OCI-LY7 (cell line): ENCODE data around the gene TMEM256. TPM values are rescaled to one million over a fixed set of nuclear protein-coding genes. Genes with fewer than 3 reads are reported as not detected.

Source experiments
- BruUV-seq: library from RNA; stranded (reverse); fragments of 400-500 nt; replicated peaks from 2 replicates; lab custom pipeline; 2021; lab: Mats Ljungman, UMichigan
- CTCF ChIA-PET: fragments of 300-600 bp; sonication (Branson Sonifier 250); formaldehyde crosslinking; loops from one replicate; lab custom pipeline; 2022; ENCODE audit warnings: antibody characterized with exemption; ENCODE audit not compliant: unreplicated experiment; lab: Charles Lee
- POLR2A ChIA-PET: fragments of 300-600 bp; sonication (Branson Sonifier 250); formaldehyde crosslinking; loops from one replicate; lab custom pipeline; 2022; ENCODE audit warnings: antibody characterized with exemption; lab: Charles Lee
- DNase-seq: peaks from one replicate; pipeline ENCODE4 v3.0.0-alpha.2; 2015; ENCODE audit warnings: low spot score
- H2AFZ ChIP-seq: fragments of 200-600 bp; sonication (generic), shearing (Covaris generic); 2 replicates; pipeline ENCODE4 v1.6.1; 2014; ENCODE audit warnings: mild to moderate bottlenecking, antibody characterized with exemption, low read length, moderate library complexity
- H3K27ac ChIP-seq: fragments of 200-600 bp; sonication (generic); 2 replicates; pipeline ENCODE4 v1.5.1; 2014; ENCODE audit warnings: mixed run types, low read depth, mild to moderate bottlenecking, moderate library complexity, low read length, inconsistent platforms; ENCODE audit not compliant: poor library complexity, severe bottlenecking
- H3K36me3 ChIP-seq: fragments of 200-600 bp; sonication (generic); 2 replicates; pipeline ENCODE4 v1.6.1; 2014; ENCODE audit warnings: mild to moderate bottlenecking, antibody characterized with exemption, low read length, moderate library complexity, mixed read lengths; ENCODE audit not compliant: insufficient read depth
- H3K4me1 ChIP-seq: fragments of 200-600 bp; sonication (generic); 2 replicates; pipeline ENCODE4 v1.5.1; 2014; ENCODE audit warnings: mild to moderate bottlenecking, low read length; ENCODE audit not compliant: insufficient read depth, poor library complexity, severe bottlenecking
- H3K4me2 ChIP-seq: fragments of 200-600 bp; sonication (generic); 2 replicates; pipeline ENCODE4 v1.6.1; 2014; ENCODE audit warnings: mild to moderate bottlenecking, low read length
- H3K4me3 ChIP-seq: fragments of 200-600 bp; sonication (generic); 2 replicates; pipeline ENCODE4 v1.5.1; 2014; ENCODE audit warnings: mild to moderate bottlenecking, low read depth, low read length; ENCODE audit not compliant: poor library complexity, severe bottlenecking
- H3K79me2 ChIP-seq: fragments of 200-600 bp; sonication (generic); 2 replicates; pipeline ENCODE4 v1.6.1; 2016; ENCODE audit warnings: low read depth, mild to moderate bottlenecking, low read length, moderate library complexity, mixed read lengths; ENCODE audit not compliant: insufficient read depth
- H3K9me2 ChIP-seq: fragments of 200-600 bp; sonication (generic); 2 replicates; pipeline ENCODE4 v1.6.1; 2016; ENCODE audit warnings: mild to moderate bottlenecking, low read length, mixed read lengths; ENCODE audit not compliant: insufficient read depth
- H3K9me3 ChIP-seq: fragments of 200-600 bp; sonication (generic); 2 replicates; pipeline ENCODE4 v1.6.1; 2014; ENCODE audit warnings: mild to moderate bottlenecking, mixed run types, low read length, mixed read lengths
- H4K20me1 ChIP-seq: fragments of 200-600 bp; sonication (generic); 2 replicates; pipeline ENCODE4 v1.6.1; 2014; ENCODE audit warnings: mild to moderate bottlenecking, antibody characterized with exemption, low read length, moderate library complexity, mixed read lengths; ENCODE audit not compliant: insufficient read depth
- CTCF ChIP-seq: fragments of 200-600 bp; sonication (generic); conservative IDR thresholded peaks from 2 replicates; pipeline ENCODE4 v1.5.1; 2014; ENCODE audit warnings: mild to moderate bottlenecking, antibody characterized with exemption, low read length, moderate library complexity, mixed read lengths
- EZH2phosphoT487 ChIP-seq: fragments of 200-600 bp; sonication (generic); IDR thresholded peaks from 2 replicates; pipeline ENCODE4 v1.6.1; 2018; ENCODE audit warnings: low read depth, borderline replicate concordance, mild to moderate bottlenecking, mixed run types, antibody characterized with exemption, low read length, moderate library complexity, mixed read lengths
- intact Hi-C: fragments of 100-400 bp; cut with micrococcal nuclease; formaldehyde crosslinking; loops from one replicate; pipeline ENCODE4 v1.10.0; 2022; ENCODE audit not compliant: unreplicated experiment
- total RNA-seq, 2 experiments: library from RNA; depleted of rRNA in 1 of 2; stranded (reverse); fragments of >200 nt in 1 of 2; shearing (Covaris generic) in 1 of 2; gene quantifications; 2 replicates each; pipeline ENCODE4 v1.2.3, GENCODE V29; 2014 to 2022

The TMEM256 gene
- total RNA-seq, 2 experiments from 2014 or later = 96.6 to 165 TPM

- ChIA-PET CTCF (no interaction called here), POLR2A (interaction anchor here (0.6 kb wide), 1 partner anchor 78 kb away, joined by 4 read pairs; no protein-coding TSS in a partner anchor)
- Histone ChIP-seq H3K27ac (no peak overlapping the region), H3K36me3 (no peaks in the 10 kb centered on the region), H3K4me2 (peak overlapping the region; percentile 24; the same call in 1 of the 2 replicates), H3K4me3 (no peak overlapping the region), H4K20me1 (no peaks in the 10 kb centered on the region), H3K79me2 (no peaks in the 10 kb centered on the region), H3K4me1 (peaks cover 4% of the 10 kb centered on the region), H3K9me2 (no peaks in the 10 kb centered on the region), H2AFZ (no peak overlapping the region), H3K9me3 (no peaks in the 10 kb centered on the region)
- no TSS peak for BruUV-seq
- TF ChIP-seq EZH2phosphoT487 = no peak
- TF ChIP-seq CTCF = no peak
- no peak for DNase-seq
- intact Hi-C loops = no loop called here
These were observed 41.7 kb upstream of the TMEM256 start for GRCh38 chr17:7445619-7445968.

- intact Hi-C loops = no loop called here
- Histone ChIP-seq H3K4me3 (no peak within 1 kb of the TSS), H3K36me3 (no peaks in the 10 kb centered on the region), H3K27ac (no peak within 1 kb of the TSS), H2AFZ (no peak within 1 kb of the TSS), H3K4me1 (peaks cover 11% of the 10 kb centered on the region), H3K9me2 (no peaks in the 10 kb centered on the region), H3K4me2 (peak within 1 kb of the TSS; percentile 24; the same call in 1 of the 2 replicates), H3K79me2 (no peaks in the 10 kb centered on the region), H3K9me3 (no peaks in the 10 kb centered on the region), H4K20me1 (no peaks in the 10 kb centered on the region)
- POLR2A ChIA-PET = interaction anchor here (0.6 to 1.0 kb wide), 2 partner anchors 10 to 77 kb away, joined by 3 to 4 read pairs; no protein-coding TSS in a partner anchor
- no TSS peak for BruUV-seq
- TF ChIP-seq CTCF = no peak
- no peak for TF ChIP-seq EZH2phosphoT487
- DNase-seq = no peak
- CTCF ChIA-PET = no interaction called here
These were observed 41.1 kb upstream of the TMEM256 start, which contains the start of gene CHRNB1 for GRCh38 chr17:7444682-7445618. CHRNB1 (plus strand) TSS chr17:7445061; CDS start chr17:7445128, 67 bp downstream.
